Sigmoid colon (tissue), 7 donors: ENCODE measurements around the gene MCC. TPM values are rescaled to one million over a fixed set of nuclear protein-coding genes. Genes with fewer than 3 reads are reported as not detected.

Experiments used
- DNase-seq: peaks from one replicate; pipeline ENCODE4 v3.0.0-alpha.2; 2019
- H3K27ac ChIP-seq, 4 donors: fragments of 200-600 bp; sonication (generic); one replicate each; pipeline ENCODE4 v1.5.1; 2016 to 2019; ENCODE audit warnings: mild to moderate bottlenecking in 1 of 4
- H3K27me3 ChIP-seq, 3 donors: fragments of 200-600 bp; sonication (generic); one replicate each; pipeline ENCODE4 v1.5.1; 2019; ENCODE audit warnings: mild to moderate bottlenecking in 1 of 3
- H3K36me3 ChIP-seq, 4 donors: fragments of 200-600 bp; sonication (generic); one replicate each; pipeline ENCODE4 v1.5.1; 2016 to 2019
- H3K4me1 ChIP-seq, 4 donors: fragments of 200-600 bp; sonication (generic); one replicate each; pipeline ENCODE4 v1.5.1; 2017 to 2019
- H3K4me3 ChIP-seq, 4 donors: fragments of 200-600 bp; sonication (generic); one replicate each; pipeline ENCODE4 v1.5.1; 2017 to 2019; ENCODE audit warnings: mild to moderate bottlenecking in 2 of 4, moderate library complexity in 1 of 4
- H3K9me3 ChIP-seq, 4 donors: fragments of 200-600 bp in 3 of 4; sonication (generic) in 3 of 4; one replicate each; pipeline versions ENCODE4 v1.5.1 to v1.6.1; 2013 to 2019
- CTCF ChIP-seq, 4 experiments: fragments of 450-650 bp in 3 of 4; fragments of 200-600 bp in 1 of 4; IDR thresholded peaks; one replicate each; pipeline ENCODE4 v1.5.1; 2016 to 2019; ENCODE audit warnings: antibody characterized with exemption in 4 of 4, mild to moderate bottlenecking in 3 of 4, moderate library complexity in 2 of 4
- EP300 ChIP-seq, 4 donors: sonication (generic); formaldehyde crosslinking; IDR thresholded peaks; one replicate each; pipeline ENCODE4 v1.6.1; 2017; ENCODE audit warnings: antibody characterized with exemption in 4 of 4
- POLR2A ChIP-seq, 2 donors: fragments of 450-650 bp; IDR thresholded peaks; one replicate each; pipeline ENCODE4 v1.6.1; 2016; ENCODE audit warnings: antibody characterized with exemption in 2 of 2, mild to moderate bottlenecking in 2 of 2, moderate library complexity in 2 of 2
- POLR2AphosphoS5 ChIP-seq, 4 donors: sonication (generic); formaldehyde crosslinking; IDR thresholded peaks; one replicate each; pipeline ENCODE4 v1.6.1; 2017; ENCODE audit warnings: antibody characterized with exemption in 4 of 4
- whole genome bisulfite sequencing, 2 donors: extraction: QIAGEN DNeasy Blood & Tissue Kit; methylation state at CpG; one replicate each; pipeline ENCODE4 v1.1.7; 2013; 5-methylcytosine and 5-hydroxymethylcytosine counted together
- intact Hi-C: fragments of 100-400 bp; cut with DNase I; formaldehyde crosslinking; loops from one replicate; pipeline ENCODE4 v1.15.1; 2023
- polyA plus RNA-seq, 3 donors: library from polyadenylated mRNA; stranded (reverse); fragments of 200-250 nt; gene quantifications; one replicate each; pipeline ENCODE4 v1.2.3, GENCODE V29; 2013
- total RNA-seq, 4 donors: library from RNA; depleted of rRNA; stranded (reverse); fragments of >200 nt; gene quantifications; one replicate each; pipeline ENCODE4 v1.1.0, GENCODE V29; 2016
- donor health status: healthy with polysubstance abuse.
- donor health status: Bipolar disorder and iron deficiency.
- donor health status: healthy.

The MCC gene
- total and polyA plus RNA-seq, 7 donors: 0.69 to 14.0 (median 9.1) TPM

GRCh38 chr5:113231653-113232000 lies 256.6 kb downstream of the MCC start:
- H3K27me3 ChIP-seq: no peaks in the 10 kb centered on the region
- 82 to 84% methylated on average over 1 of the region's 1 CpG for WGBS, 2 donors
- no peak overlapping the region for H3K4me3 ChIP-seq
- no peak for DNase-seq
- TF ChIP-seq CTCF (IDR thresholded peaks at IDR 0.05) (no peak), EP300 (IDR thresholded peaks at IDR 0.05) (no peak), POLR2A (IDR thresholded peaks at IDR 0.05) (no peak), POLR2AphosphoS5 (IDR thresholded peaks at IDR 0.05) (no peak)
- intact Hi-C loops: no loop called here
- peaks cover 0 to 22% (median 15%) of the 10 kb centered on the region in 4 donors for H3K4me1 ChIP-seq
- H3K9me3 ChIP-seq: no peaks in the 10 kb centered on the region
- H3K36me3 ChIP-seq: no peaks in the 10 kb centered on the region
- H3K27ac ChIP-seq: no peak overlapping the region

DNA sequence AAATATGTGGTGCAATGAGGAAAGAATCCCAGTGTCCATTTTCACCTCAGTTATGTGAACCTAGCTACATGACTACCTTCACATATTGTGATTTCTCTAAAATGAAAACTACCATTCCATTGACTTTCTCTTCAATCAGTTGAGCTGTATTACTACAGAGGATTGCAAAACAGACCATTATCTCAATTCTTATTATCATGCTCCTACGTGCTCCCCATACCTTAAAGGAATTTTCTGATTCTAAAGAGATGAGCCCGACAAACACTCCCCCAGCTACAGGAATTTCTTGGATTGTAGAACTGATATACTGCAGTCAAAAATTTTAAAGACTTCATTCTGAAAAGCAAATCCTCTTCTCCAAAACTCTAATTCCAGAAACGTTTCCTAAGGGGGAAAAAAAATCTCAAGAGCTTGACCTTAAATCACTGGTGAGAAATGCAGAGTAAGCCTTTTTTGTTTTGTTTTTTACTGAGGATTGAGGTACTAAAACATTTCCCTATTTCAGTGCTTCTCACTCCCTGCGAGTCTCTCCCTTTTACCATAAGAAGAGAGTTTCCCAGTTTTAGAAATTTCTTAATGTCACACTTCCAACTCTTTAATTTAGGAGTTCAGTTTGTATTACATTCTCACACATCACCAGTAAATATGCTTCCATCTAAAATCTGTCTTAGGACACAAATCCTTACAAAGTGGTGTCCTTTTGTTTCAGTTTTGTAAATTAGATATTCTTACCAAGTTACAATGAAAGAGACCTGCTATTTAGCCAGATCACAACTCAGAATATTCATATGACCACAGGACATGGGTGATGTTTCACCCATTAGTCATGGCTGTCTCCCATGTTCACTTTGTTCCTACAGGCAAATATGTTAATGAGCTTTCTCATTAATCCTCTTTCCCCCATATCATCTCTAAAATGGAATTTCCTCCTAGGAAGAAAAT lies 257.3 kb downstream of the MCC start:
- Histone ChIP-seq H3K27ac (no peak overlapping the region), H3K9me3 (no peaks in the 10 kb centered on the region), H3K36me3 (no peaks in the 10 kb centered on the region), H3K27me3 (no peaks in the 10 kb centered on the region), H3K4me3 (no peak overlapping the region), H3K4me1 (peaks cover 0 to 22% (median 15%) of the 10 kb centered on the region in 4 donors)
- no peak for DNase-seq
- WGBS, 2 donors: 66 to 72% methylated on average over 4 of the region's 4 CpGs
- intact Hi-C loops: no loop called here
- no peak for TF ChIP-seq POLR2A (IDR thresholded peaks at IDR 0.05)

GRCh38 chr5:113227798-113228197 lies 260.5 kb downstream of the MCC start:
- H3K36me3 ChIP-seq: no peaks in the 10 kb centered on the region
- no peak overlapping the region for H3K4me3 ChIP-seq
- TF ChIP-seq CTCF (IDR thresholded peaks at IDR 0.05): no peak
- no peak for TF ChIP-seq POLR2AphosphoS5 (IDR thresholded peaks at IDR 0.05)
- TF ChIP-seq EP300 (IDR thresholded peaks at IDR 0.05): no peak
- no peak for TF ChIP-seq POLR2A (IDR thresholded peaks at IDR 0.05)
- DNase-seq: no peak
- no peaks in the 10 kb centered on the region for H3K9me3 ChIP-seq
- no peaks in the 10 kb centered on the region for H3K27me3 ChIP-seq
- WGBS, 2 donors: 52 to 78% methylated on average over 3 of the region's 3 CpGs
- intact Hi-C loops: no loop called here
- H3K4me1 ChIP-seq: peaks cover 0 to 10% (median 7%) of the 10 kb centered on the region in 4 donors
- H3K27ac ChIP-seq: no peak overlapping the region

DNA sequence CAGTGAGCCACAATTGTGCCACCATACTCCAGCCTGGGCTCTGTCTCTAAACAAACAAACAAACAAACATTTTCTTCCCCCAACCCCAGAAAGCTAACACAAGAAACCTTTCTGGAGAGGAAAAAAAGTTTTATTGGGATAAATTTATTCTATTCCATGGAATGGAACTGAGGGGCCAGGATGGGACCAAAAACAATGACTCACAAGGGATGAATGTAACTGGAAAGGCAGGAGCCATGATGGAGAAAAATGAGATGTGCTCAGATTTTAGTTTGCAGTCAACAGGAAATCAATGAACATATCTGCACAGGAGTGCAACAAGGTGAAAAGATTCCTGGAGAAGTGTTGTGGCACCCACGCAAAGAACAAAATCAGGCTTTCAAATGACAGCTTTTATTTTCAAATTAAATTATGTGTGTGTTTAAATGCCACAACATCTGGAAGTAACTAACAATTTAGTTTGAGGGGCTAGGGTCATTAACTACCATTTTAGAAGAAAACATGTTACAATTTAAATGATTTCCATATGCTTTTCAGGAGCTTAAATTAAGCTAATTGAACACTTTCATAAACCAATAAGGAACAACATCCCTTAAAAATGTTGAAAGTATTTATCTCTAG lies 262.0 kb downstream of the MCC start:
- Histone ChIP-seq H3K9me3 (no peaks in the 10 kb centered on the region), H3K4me1 (no peaks in the 10 kb centered on the region), H3K36me3 (no peaks in the 10 kb centered on the region), H3K27me3 (no peaks in the 10 kb centered on the region), H3K4me3 (no peak overlapping the region), H3K27ac (no peak overlapping the region)
- DNase-seq: no peak
- 93 to 97% methylated on average over 1 of the region's 1 CpG for WGBS, 2 donors
- intact Hi-C loops: no loop called here
- TF ChIP-seq EP300 (IDR thresholded peaks at IDR 0.05): no peak
- no peak for TF ChIP-seq POLR2AphosphoS5 (IDR thresholded peaks at IDR 0.05)
- no peak for TF ChIP-seq POLR2A (IDR thresholded peaks at IDR 0.05)
- TF ChIP-seq CTCF (IDR thresholded peaks at IDR 0.05): no peak

- DNase-seq: no peak
- Histone ChIP-seq H3K9me3 (no peaks in the 10 kb centered on the region), H3K4me1 (no peaks in the 10 kb centered on the region), H3K36me3 (no peaks in the 10 kb centered on the region), H3K27me3 (no peaks in the 10 kb centered on the region), H3K27ac (no peak overlapping the region), H3K4me3 (no peak overlapping the region)
- WGBS, 2 donors: 75 to 83% methylated on average over 2 of the region's 2 CpGs
- intact Hi-C loops: no loop called here
- TF ChIP-seq POLR2A (IDR thresholded peaks at IDR 0.05) (no peak), POLR2AphosphoS5 (IDR thresholded peaks at IDR 0.05) (no peak), CTCF (IDR thresholded peaks at IDR 0.05) (no peak), EP300 (IDR thresholded peaks at IDR 0.05) (no peak)
Measured at GRCh38 chr5:113225259-113225658, 263.0 kb downstream of the MCC start.
